B cell (primary cell): ENCODE data around the gene GTF3C5. TPM values are rescaled to one million over a fixed set of nuclear protein-coding genes. Genes with fewer than 3 reads are reported as not detected.

Experiments used
- ATAC-seq: fragments of 200-7000 bp; cut with Tn5 transposase; one replicate; pipeline ENCODE4 v1.10.0; 2021; ENCODE audit warnings: low read depth, mild to moderate bottlenecking, moderate number of reproducible peaks, moderate library complexity
- CTCF ChIA-PET: fragments of 350-600 bp; sonication (Branson Sonifier 250); formaldehyde crosslinking; loops from one replicate; lab custom pipeline; 2021; ENCODE audit warnings: antibody characterized with exemption, inconsistent platforms; lab: Charles Lee
- POLR2A ChIA-PET: fragments of 350-600 bp; sonication (Branson Sonifier 250); formaldehyde crosslinking; loops from one replicate; lab custom pipeline; 2021; ENCODE audit warnings: antibody characterized with exemption; lab: Charles Lee
- DNase-seq: peaks from one replicate; pipeline ENCODE4 v3.0.0; 2013
- H2AFZ ChIP-seq: 2 replicates; pipeline ENCODE4 v1.6.1; 2012; ENCODE audit warnings: mild to moderate bottlenecking, low read depth, low read length; ENCODE audit not compliant: insufficient read depth, poor library complexity, severe bottlenecking
- H3K27ac ChIP-seq, 2 donors: 1 replicate in 1 of 2; 2 replicates in 1 of 2; pipeline ENCODE4 v1.5.1; 2012 to 2013; ENCODE audit warnings: low read length in 2 of 2, mild to moderate bottlenecking in 2 of 2, moderate library complexity in 1 of 2
- H3K27me3 ChIP-seq, 4 experiments: fragments of 200-600 bp in 1 of 4; sonication (generic) in 1 of 4; replicated peaks in 1 of 4; 1 replicate in 2 of 4; 2 replicates in 2 of 4; pipeline versions ENCODE4 v1.6.1 to v1.7.0; 2013 to 2016; ENCODE audit warnings: low read length in 3 of 4, mild to moderate bottlenecking in 2 of 4, mixed read lengths in 1 of 4, moderate library complexity in 1 of 4; ENCODE audit not compliant: insufficient read depth in 4 of 4, control insufficient read depth in 3 of 4; ENCODE audit errors: control extremely low read depth in 1 of 4
- H3K36me3 ChIP-seq, 2 experiments: replicated peaks in 1 of 2; 1 replicate in 1 of 2; 2 replicates in 1 of 2; pipeline versions ENCODE4 v1.6.1 to v1.7.1; 2013; ENCODE audit warnings: low read length in 1 of 2; ENCODE audit not compliant: insufficient read depth in 2 of 2, control insufficient read depth in 1 of 2; ENCODE audit errors: control extremely low read depth in 1 of 2, extremely low read depth in 1 of 2
- H3K4me1 ChIP-seq, 2 donors: fragments of 200-600 bp in 1 of 2; sonication (generic) in 1 of 2; 1 replicate in 1 of 2; 2 replicates in 1 of 2; pipeline versions ENCODE4 v1.5.1 to v1.6.1; 2013 to 2017; ENCODE audit warnings: low read length in 2 of 2; ENCODE audit not compliant: control insufficient read depth in 2 of 2, insufficient read depth in 2 of 2
- H3K4me2 ChIP-seq: replicated peaks from 2 replicates; pipeline ENCODE3; 2012; ENCODE audit warnings: mild to moderate bottlenecking, low read depth, low read length; ENCODE audit not compliant: poor library complexity, severe bottlenecking
- H3K4me3 ChIP-seq, 5 experiments: fragments of 200-600 bp in 1 of 5; sonication (generic) in 1 of 5; 1 replicate in 3 of 5; 2 replicates in 2 of 5; pipeline versions ENCODE4 v1.5.1 to v1.7.0; 2011 to 2016; ENCODE audit warnings: low read length in 4 of 5, mild to moderate bottlenecking in 4 of 5, low read depth in 2 of 5, control low read depth in 1 of 5, moderate library complexity in 1 of 5; ENCODE audit not compliant: insufficient read depth in 1 of 5; ENCODE audit errors: control extremely low read depth in 1 of 5, extremely low read depth in 1 of 5
- H3K79me2 ChIP-seq: fragments of 200-600 bp; sonication (generic); one replicate; pipeline ENCODE4 v1.6.0; 2016; ENCODE audit warnings: low read length; ENCODE audit not compliant: control insufficient read depth, insufficient read depth
- H3K9ac ChIP-seq: fragments of 200-600 bp; sonication (generic); 2 replicates; pipeline ENCODE4 v1.6.1; 2017; ENCODE audit warnings: mild to moderate bottlenecking, low read length, moderate library complexity
- H3K9me3 ChIP-seq, 3 donors: one replicate each; pipeline versions ENCODE4 v1.6.1 to v1.7.1; 2013; ENCODE audit warnings: low read length in 2 of 3; ENCODE audit not compliant: control insufficient read depth in 2 of 3, insufficient read depth in 1 of 3; ENCODE audit errors: control extremely low read depth in 1 of 3
- H4K20me1 ChIP-seq: 2 replicates; pipeline ENCODE4 v1.6.0; 2012; ENCODE audit warnings: mild to moderate bottlenecking, low read length; ENCODE audit not compliant: insufficient read depth, control insufficient read depth, poor library complexity, severe bottlenecking
- H3K27ac Mint-ChIP-seq: one replicate; pipeline ENCODE4 v1.8.0; 2021; ENCODE audit warnings: mixed read lengths
- H3K27me3 Mint-ChIP-seq: one replicate; pipeline ENCODE4 v1.8.0; 2021; ENCODE audit warnings: mixed read lengths
- H3K4me1 Mint-ChIP-seq: one replicate; pipeline ENCODE4 v1.8.0; 2021; ENCODE audit warnings: mixed read lengths
- H3K4me3 Mint-ChIP-seq: one replicate; pipeline ENCODE4 v1.8.0; 2021; ENCODE audit warnings: mixed read lengths
- H3K9me3 Mint-ChIP-seq: one replicate; pipeline ENCODE4 v1.8.0; 2022; ENCODE audit warnings: mixed read lengths; ENCODE audit not compliant: insufficient read depth
- CTCF ChIP-seq: fragments of 200-600 bp; IDR thresholded peaks from one replicate; pipeline ENCODE4 v1.8.0; 2022; ENCODE audit warnings: antibody characterized with exemption, mild to moderate bottlenecking
- EZH2 ChIP-seq: IDR thresholded peaks from 2 replicates; pipeline ENCODE4 v1.6.1; 2012; ENCODE audit warnings: borderline replicate concordance, low read depth, mild to moderate bottlenecking, moderate library complexity, low read length; ENCODE audit not compliant: insufficient read depth, poor library complexity, severe bottlenecking
- WGBS: methylation state at CpG from one replicate; pipeline ENCODE4 v1.1.5; 2013; ENCODE audit warnings: missing lambda C conversion rate; ENCODE audit not compliant: insufficient coverage; 5-methylcytosine and 5-hydroxymethylcytosine counted together
- intact Hi-C: fragments of 100-400 bp; cut with micrococcal nuclease; formaldehyde crosslinking; loops from one replicate; pipeline ENCODE4 v1.10.0; 2022
- polyA plus RNA-seq: library from polyadenylated mRNA; depleted of rRNA; stranded (reverse); fragments of >200 nt; gene quantifications from 2 replicates; pipeline ENCODE4 v1.2.3, GENCODE V29; 2012
- total RNA-seq, 2 donors: library from RNA; stranded (reverse); fragments of 120-200 nt in 1 of 2; gene quantifications; 1 replicate in 1 of 2; 2 replicates in 1 of 2; pipeline versions ENCODE4 v1.2.3 to v1.2.4, GENCODE V29; 2013 to 2022

The GTF3C5 gene
- total and polyA plus RNA-seq, 2 donors (not counting 1 experiment from before 2014, with no cell fraction given), result 80.5 to 91.2 TPM

- WGBS, result 97% methylated on average over 19 of the region's 20 CpGs
- Histone ChIP-seq H3K9me3 (no peaks in the 10 kb centered on the region), H3K36me3 (peaks cover 0 to 69% of the 10 kb centered on the region in 2 experiments)
Measured at GRCh38 chr9:133051281-133051900, 20.6 kb downstream of the GTF3C5 start.

More at GRCh38 chr9:133051281-133051900, 20.6 kb downstream of the GTF3C5 start:
- Histone ChIP-seq H4K20me1 (peaks cover 4% of the 10 kb centered on the region), H3K27ac (no peak overlapping the region), H3K79me2 (no peaks in the 10 kb centered on the region), H3K4me1 (no peaks in the 10 kb centered on the region), H3K4me3 (no peak overlapping the region), H3K9ac (no peak overlapping the region), H2AFZ (no peak overlapping the region), H3K27me3 (no peaks in the 10 kb centered on the region), H3K4me2 (no peak overlapping the region)
- H3K4me3 Mint-ChIP-seq, result no peak overlapping the region
- ChIA-PET CTCF (interaction anchor here (1.1 kb wide), 1 partner anchor 11 kb away, joined by 4 read pairs; no protein-coding TSS in a partner anchor), POLR2A (no interaction called here)
- DNase-seq, result no peak
- no peaks in the 10 kb centered on the region for H3K27me3 Mint-ChIP-seq
- no peak for ATAC-seq
- H3K9me3 Mint-ChIP-seq, result no peaks in the 10 kb centered on the region
- intact Hi-C loops, result no loop called here
- TF ChIP-seq EZH2, result no peak
- no peak for TF ChIP-seq CTCF
- no peaks in the 10 kb centered on the region for H3K4me1 Mint-ChIP-seq
- no peak overlapping the region for H3K27ac Mint-ChIP-seq
